Measurements from ENCODE around the gene SUSD3.

- no peak for TF ChIP-seq CREB1 (IDR thresholded peaks at IDR 0.05; ENCODE audit: low read depth)
- TF ChIP-seq EP300 (IDR thresholded peaks at IDR 0.05; ENCODE audit: borderline replicate concordance) = no peak
- no peak for TF ChIP-seq FOXM1 (IDR thresholded peaks at IDR 0.05; ENCODE audit: borderline replicate concordance, low read depth)
- no peak for TF ChIP-seq RAD21 (IDR thresholded peaks at IDR 0.05; ENCODE audit: low read depth)
- TF ChIP-seq MAX (IDR thresholded peaks at IDR 0.05) = no peak
- TF ChIP-seq ZBTB7A (IDR thresholded peaks at IDR 0.05; ENCODE audit: low read depth) = no peak
- no peak for TF ChIP-seq YY1 (IDR thresholded peaks at IDR 0.05; ENCODE audit: low read depth)
- no peak for TF ChIP-seq TAF1 (IDR thresholded peaks at IDR 0.05; ENCODE audit: low read depth)
- no peak for TF ChIP-seq NFIC (IDR thresholded peaks at IDR 0.05)
- TF ChIP-seq TEAD4 (IDR thresholded peaks at IDR 0.05) = no peak
- TF ChIP-seq TCF12 (IDR thresholded peaks at IDR 0.05; ENCODE audit: low read depth) = no peak
- TF ChIP-seq CEBPB (IDR thresholded peaks at IDR 0.05) = no peak
- TF ChIP-seq EGR1 (IDR thresholded peaks at IDR 0.05) = no peak
- TF ChIP-seq USF1 (IDR thresholded peaks at IDR 0.05) = no peak
Observed at GRCh38 chr9:93065135-93065720, 6.7 kb downstream of the SUSD3 start.
